GM12801 (cell line): Measurements from ENCODE around the gene NR1H3.

Experiments used
- TF ChIP-seq, protein P1 (sequence below): IDR thresholded peaks from one replicate; pipeline ENCODE4 v1.5.1; 2011; ENCODE audit warnings: control low read depth; ENCODE audit not compliant: insufficient read length; ENCODE audit errors: extremely low read depth

Gene NR1H3

DNA sequence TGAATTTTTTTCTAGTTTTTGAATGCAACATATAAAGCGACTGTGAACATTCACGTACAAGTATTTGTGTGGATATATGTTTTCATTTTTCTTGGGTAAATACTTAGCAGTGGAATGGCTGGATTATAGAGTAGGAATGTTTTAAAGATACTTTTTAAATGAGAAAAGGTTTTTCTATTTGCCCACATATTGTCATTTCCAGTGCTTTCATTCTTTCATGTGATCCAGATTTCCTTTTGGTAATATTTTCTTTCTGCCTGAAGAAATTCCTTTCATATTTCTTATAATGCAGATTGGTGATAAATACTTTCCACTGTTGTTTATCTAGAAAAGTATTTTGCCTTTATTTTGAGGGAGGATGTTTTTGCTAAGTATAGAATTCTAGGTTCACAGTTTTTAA, 35.1 kb upstream of the NR1H3 start:
- TF ChIP-seq, protein P1, sequence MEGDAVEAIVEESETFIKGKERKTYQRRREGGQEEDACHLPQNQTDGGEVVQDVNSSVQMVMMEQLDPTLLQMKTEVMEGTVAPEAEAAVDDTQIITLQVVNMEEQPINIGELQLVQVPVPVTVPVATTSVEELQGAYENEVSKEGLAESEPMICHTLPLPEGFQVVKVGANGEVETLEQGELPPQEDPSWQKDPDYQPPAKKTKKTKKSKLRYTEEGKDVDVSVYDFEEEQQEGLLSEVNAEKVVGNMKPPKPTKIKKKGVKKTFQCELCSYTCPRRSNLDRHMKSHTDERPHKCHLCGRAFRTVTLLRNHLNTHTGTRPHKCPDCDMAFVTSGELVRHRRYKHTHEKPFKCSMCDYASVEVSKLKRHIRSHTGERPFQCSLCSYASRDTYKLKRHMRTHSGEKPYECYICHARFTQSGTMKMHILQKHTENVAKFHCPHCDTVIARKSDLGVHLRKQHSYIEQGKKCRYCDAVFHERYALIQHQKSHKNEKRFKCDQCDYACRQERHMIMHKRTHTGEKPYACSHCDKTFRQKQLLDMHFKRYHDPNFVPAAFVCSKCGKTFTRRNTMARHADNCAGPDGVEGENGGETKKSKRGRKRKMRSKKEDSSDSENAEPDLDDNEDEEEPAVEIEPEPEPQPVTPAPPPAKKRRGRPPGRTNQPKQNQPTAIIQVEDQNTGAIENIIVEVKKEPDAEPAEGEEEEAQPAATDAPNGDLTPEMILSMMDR: no peak

DNA sequence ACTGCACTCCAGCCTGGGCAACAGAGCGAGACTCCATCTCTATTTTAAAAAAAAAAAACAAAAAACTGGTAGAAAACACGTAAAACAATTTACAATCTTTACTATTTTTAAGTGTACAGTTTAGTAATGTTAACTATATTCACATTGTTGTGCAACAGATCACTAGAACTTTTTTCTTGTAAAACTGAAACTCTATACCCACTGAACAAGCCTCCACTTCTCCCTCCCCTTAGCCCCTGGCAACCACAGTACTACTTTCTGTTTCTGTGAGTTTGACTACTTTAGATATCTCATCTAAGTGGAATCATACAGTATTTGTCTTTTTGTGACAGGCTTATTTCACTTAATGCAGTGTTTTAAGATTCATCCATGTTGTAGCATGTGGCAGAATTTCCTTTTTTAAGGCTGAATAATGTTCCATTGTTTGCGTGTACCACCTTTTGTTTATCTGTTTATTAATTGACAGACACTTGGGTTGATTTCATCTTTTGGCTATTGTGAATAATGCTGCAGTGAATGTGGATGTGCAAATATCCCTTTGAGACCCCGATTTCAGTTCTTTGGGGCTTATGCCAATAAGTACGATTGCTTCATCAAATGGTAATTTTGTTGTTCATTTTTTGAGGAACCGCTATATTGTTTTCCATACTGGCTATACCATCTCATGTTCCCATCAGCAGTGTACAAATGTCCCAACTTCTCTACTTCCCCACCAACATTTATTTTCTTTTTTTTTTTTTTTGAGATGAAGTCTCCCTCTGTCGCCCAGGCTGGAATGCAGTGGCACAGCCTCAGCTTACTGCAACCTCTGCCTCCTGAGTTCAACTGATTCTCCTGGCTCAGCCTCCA, 32.0 kb upstream of the NR1H3 start:
- TF ChIP-seq, protein P1: no peak

DNA sequence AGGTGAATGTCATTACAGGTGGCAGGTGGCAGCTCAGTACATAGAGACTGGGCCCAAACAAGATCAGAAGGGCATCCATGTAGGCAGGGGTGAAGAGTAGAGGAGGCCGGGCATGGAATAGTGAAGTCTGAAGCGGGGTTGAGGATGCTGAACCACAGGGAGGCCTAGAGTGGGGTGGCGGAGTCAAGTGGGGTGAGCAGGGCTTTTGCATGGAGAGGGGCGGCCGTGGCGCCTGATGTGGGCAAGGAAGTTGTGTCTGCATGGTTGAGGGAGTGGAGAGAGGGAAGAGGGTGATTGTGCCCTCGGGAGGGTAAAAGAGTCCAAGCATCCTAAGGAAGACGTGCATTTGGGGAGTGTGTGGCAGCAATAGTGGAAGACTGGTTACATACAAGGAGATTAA, 28.6 kb upstream of the NR1H3 start:
- TF ChIP-seq, protein P1: no peak

DNA sequence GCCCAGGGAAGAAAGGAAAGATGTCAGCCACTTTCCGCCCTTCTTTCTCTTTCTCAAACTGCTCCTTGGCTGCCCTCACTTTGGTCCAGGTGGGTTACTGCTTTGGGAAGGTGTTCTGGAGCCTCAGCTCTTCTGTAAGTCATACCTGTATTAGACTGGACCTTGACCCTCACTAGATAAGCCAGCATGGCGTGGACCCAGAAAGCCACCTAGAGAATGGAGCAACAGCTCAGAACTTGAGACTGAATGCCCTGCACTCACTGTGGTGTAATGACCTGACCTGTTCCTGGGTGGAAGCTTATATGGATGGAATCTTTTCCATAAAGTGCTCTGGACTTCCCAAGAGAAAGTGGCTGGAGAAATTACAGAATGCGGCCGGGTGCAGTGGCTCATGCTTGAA, 24.7 kb upstream of the NR1H3 start:
- TF ChIP-seq, protein P1: no peak

DNA sequence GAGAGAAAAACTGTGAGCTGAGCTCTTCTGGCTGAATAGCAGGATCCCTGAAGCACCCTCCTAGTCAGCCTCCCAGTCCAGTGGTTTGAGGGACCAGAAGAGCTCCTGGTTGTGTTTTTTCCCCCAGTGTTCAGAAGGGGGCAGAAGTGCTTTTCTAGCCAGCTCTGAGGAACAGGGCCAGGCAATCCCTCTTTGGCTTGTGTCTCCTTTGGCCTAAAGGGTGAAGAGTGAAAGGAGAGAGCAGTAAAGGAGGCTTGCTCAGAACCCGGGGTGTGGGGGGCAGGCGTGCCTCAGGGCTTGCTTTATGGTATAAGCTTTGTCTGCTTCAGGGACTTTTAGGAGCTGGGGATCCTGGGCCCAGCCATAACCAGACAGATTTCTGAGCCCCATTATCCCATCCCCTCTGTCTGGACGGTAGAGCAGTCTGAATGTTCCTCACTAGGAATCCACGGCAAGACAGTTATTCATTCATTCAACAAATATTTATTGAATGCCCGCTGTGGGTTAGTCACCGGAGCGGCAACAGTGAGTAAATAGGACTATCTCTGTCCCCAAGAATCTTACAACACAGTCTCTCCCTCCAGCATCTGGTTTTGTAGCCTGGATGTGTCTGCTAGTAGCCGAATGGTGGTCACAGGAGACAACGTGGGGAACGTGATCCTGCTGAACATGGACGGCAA, 23.7 kb upstream of the NR1H3 start:
- TF ChIP-seq, protein P1: no peak

DNA sequence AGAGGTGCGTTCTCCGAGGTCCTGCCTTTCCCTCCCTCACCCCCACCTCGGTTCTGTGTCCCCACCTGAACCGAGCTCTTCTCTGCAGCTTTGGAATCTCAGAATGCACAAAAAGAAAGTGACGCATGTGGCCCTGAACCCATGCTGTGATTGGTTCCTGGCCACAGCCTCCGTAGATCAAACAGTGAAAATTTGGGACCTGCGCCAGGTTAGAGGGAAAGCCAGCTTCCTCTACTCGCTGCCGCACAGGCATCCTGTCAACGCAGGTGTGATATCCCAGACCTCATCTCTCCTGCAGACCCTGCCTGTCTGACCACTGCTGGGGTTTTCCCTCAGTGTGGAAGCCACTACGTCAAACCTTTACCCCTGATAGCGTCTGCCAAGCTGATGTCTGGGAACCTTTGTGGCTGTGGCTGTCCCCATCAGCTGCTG, 23.1 kb upstream of the NR1H3 start:
- TF ChIP-seq, protein P1: no peak

DNA sequence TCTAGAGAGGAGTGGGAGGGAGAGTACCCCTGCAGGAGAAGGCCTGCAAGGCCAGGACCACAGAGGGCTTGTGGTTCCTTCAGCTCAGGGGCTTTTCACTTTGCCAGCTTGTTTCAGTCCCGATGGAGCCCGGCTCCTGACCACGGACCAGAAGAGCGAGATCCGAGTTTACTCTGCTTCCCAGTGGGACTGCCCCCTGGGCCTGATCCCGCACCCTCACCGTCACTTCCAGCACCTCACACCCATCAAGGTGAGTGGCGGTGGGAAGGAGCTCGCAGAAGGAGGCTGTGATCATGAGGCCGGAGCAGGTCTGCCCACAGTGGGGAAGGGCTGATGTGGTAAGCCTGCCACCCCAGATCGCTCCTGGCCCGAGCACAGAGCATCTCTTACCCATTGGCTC, 22.6 kb upstream of the NR1H3 start:
- TF ChIP-seq, protein P1: no peak
